CD14-positive monocyte (primary cell): ENCODE data around the gene SLC2A9. TPM values are rescaled to one million over a fixed set of nuclear protein-coding genes. Genes with fewer than 3 reads are reported as not detected.

ENCODE experiments used
- DNase-seq, 3 donors: peaks; one replicate each; pipeline ENCODE4 v3.0.0-alpha.2; 2011 to 2022
- H2AFZ ChIP-seq: 2 replicates; pipeline ENCODE4 v1.6.0; 2012; ENCODE audit warnings: mild to moderate bottlenecking, low read depth, low read length, inconsistent platforms; ENCODE audit not compliant: insufficient read depth, poor library complexity, severe bottlenecking
- H3K27ac ChIP-seq, 2 donors: 1 replicate in 1 of 2; 2 replicates in 1 of 2; pipeline ENCODE4 v1.5.1; 2012 to 2013; ENCODE audit warnings: low read length in 2 of 2, control low read depth in 1 of 2, inconsistent platforms in 1 of 2, low read depth in 1 of 2, mild to moderate bottlenecking in 1 of 2
- H3K27me3 ChIP-seq, 2 donors: one replicate each; pipeline versions ENCODE4 v1.6.0 to v1.6.1; 2011 to 2013; ENCODE audit warnings: low read length in 2 of 2; ENCODE audit not compliant: control insufficient read depth in 2 of 2, insufficient read depth in 2 of 2
- H3K36me3 ChIP-seq, 2 donors: replicated peaks in 1 of 2; 1 replicate in 1 of 2; 2 replicates in 1 of 2; pipeline versions ENCODE4 v1.5.1 to v1.6.1; 2012 to 2013; ENCODE audit warnings: low read length in 2 of 2, control low read depth in 1 of 2, inconsistent platforms in 1 of 2, mild to moderate bottlenecking in 1 of 2; ENCODE audit not compliant: insufficient read depth in 2 of 2, control insufficient read depth in 1 of 2
- H3K4me1 ChIP-seq, 2 donors: 1 replicate in 1 of 2; 2 replicates in 1 of 2; pipeline versions ENCODE4 v1.5.1 to v1.6.1; 2012 to 2013; ENCODE audit warnings: low read length in 2 of 2, control low read depth in 1 of 2, inconsistent platforms in 1 of 2, mild to moderate bottlenecking in 1 of 2, moderate library complexity in 1 of 2; ENCODE audit not compliant: insufficient read depth in 2 of 2, control insufficient read depth in 1 of 2
- H3K4me2 ChIP-seq: replicated peaks from 2 replicates; pipeline ENCODE3; 2012; ENCODE audit warnings: low read length, moderate library complexity, mild to moderate bottlenecking; ENCODE audit not compliant: poor library complexity, severe bottlenecking; ENCODE audit errors: extremely low read depth
- H3K4me3 ChIP-seq, 3 experiments: fragments of 200-600 bp in 1 of 3; sonication (generic) in 1 of 3; replicated peaks in 1 of 3; 1 replicate in 2 of 3; 2 replicates in 1 of 3; pipeline ENCODE4 v1.5.1; 2011 to 2013; ENCODE audit warnings: low read length in 3 of 3, mild to moderate bottlenecking in 3 of 3, control low read depth in 2 of 3, low read depth in 2 of 3, inconsistent platforms in 1 of 3, moderate library complexity in 1 of 3
- H3K79me2 ChIP-seq: 2 replicates; pipeline ENCODE4 v1.6.0; 2012; ENCODE audit warnings: mild to moderate bottlenecking, control low read depth, inconsistent platforms, low read length, moderate library complexity; ENCODE audit not compliant: insufficient read depth
- H3K9ac ChIP-seq: 2 replicates; pipeline ENCODE4 v1.6.0; 2017; ENCODE audit warnings: low read length, mild to moderate bottlenecking; ENCODE audit not compliant: insufficient read depth, poor library complexity, severe bottlenecking
- H3K9me3 ChIP-seq, 2 donors: replicated peaks in 1 of 2; 1 replicate in 1 of 2; 2 replicates in 1 of 2; pipeline versions ENCODE4 v1.5.1 to v1.6.1; 2012 to 2013; ENCODE audit warnings: low read length in 2 of 2, control low read depth in 1 of 2; ENCODE audit not compliant: control insufficient read depth in 1 of 2, insufficient read depth in 1 of 2
- H4K20me1 ChIP-seq: 2 replicates; pipeline ENCODE4 v1.6.0; 2012; ENCODE audit warnings: mild to moderate bottlenecking, low read length, control low read depth, moderate library complexity; ENCODE audit not compliant: insufficient read depth
- H3K27ac Mint-ChIP-seq, 7 donors: one replicate each; pipeline ENCODE4 v1.8.0; 2020; ENCODE audit warnings: mild to moderate bottlenecking in 7 of 7, mixed read lengths in 7 of 7, moderate library complexity in 6 of 7, inconsistent platforms in 2 of 7
- H3K27me3 Mint-ChIP-seq, 3 donors: one replicate each; pipeline ENCODE4 v1.8.0; 2021 to 2022; ENCODE audit warnings: low read depth in 3 of 3, mild to moderate bottlenecking in 3 of 3, mixed read lengths in 3 of 3, moderate library complexity in 3 of 3, inconsistent platforms in 1 of 3
- H3K36me3 Mint-ChIP-seq, 2 donors: one replicate each; pipeline ENCODE4 v1.8.0; 2020; ENCODE audit warnings: mixed read lengths in 2 of 2, inconsistent platforms in 1 of 2, mild to moderate bottlenecking in 1 of 2
- H3K4me1 Mint-ChIP-seq: one replicate; pipeline ENCODE4 v1.8.0; 2020; ENCODE audit warnings: mild to moderate bottlenecking, mixed read lengths
- H3K4me3 Mint-ChIP-seq, 2 donors: one replicate each; pipeline ENCODE4 v1.8.0; 2020; ENCODE audit warnings: mild to moderate bottlenecking in 2 of 2, mixed read lengths in 2 of 2, moderate library complexity in 1 of 2
- H3K9me3 Mint-ChIP-seq, 7 donors: one replicate each; pipeline ENCODE4 v1.8.0; 2020 to 2022; ENCODE audit warnings: mixed read lengths in 7 of 7, mild to moderate bottlenecking in 6 of 7, moderate library complexity in 6 of 7, inconsistent platforms in 2 of 7
- WGBS: methylation state at CpG from one replicate; pipeline ENCODE4 v1.1.5; 2013; ENCODE audit warnings: missing lambda C conversion rate; ENCODE audit not compliant: insufficient coverage; 5-methylcytosine and 5-hydroxymethylcytosine counted together
- intact Hi-C, 2 donors: fragments of 100-400 bp; cut with micrococcal nuclease; formaldehyde crosslinking; loops; one replicate each; pipeline versions ENCODE4 v1.15.0 to v1.15.1; 2023
- polyA plus RNA-seq, 3 donors: library from polyadenylated mRNA; depleted of rRNA in 1 of 3; unstranded in 2 of 3; stranded (reverse) in 1 of 3; fragments of 300-500 nt in 2 of 3; fragments of >200 nt in 1 of 3; fragmentation: Illumina TruSeq in 2 of 3; gene quantifications; 1 replicate in 2 of 3; 2 replicates in 1 of 3; pipeline ENCODE4 v1.2.3, GENCODE V29; 2012 to 2021
- TF ChIP-seq, protein P1 (sequence below): fragments of 200-600 bp; IDR thresholded peaks from one replicate; pipeline ENCODE4 v1.8.0; 2022; ENCODE audit warnings: antibody characterized with exemption, mild to moderate bottlenecking

The SLC2A9 gene
- polyA plus RNA-seq, 3 donors, result 27.3 to 38.6 (median 34.7) TPM

DNA sequence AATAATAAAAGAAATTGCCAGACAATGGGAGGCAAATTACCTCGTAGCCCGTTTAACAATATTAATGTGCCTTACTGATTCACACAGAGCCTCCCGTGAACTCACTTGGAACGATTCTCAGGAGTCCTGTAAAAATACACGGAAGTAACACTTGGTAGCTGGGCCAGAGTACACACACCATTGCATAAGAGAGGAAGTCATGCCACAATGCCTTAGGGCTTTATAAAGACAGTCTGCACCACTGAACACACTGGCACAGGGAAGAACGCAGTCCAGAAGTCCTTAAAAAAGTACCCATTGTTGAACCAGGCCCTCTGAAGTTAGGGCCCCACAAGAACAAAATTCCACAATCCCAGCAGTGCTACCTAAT, 15.1 kb downstream of the SLC2A9 start:
- peak; percentile 70 to 85 (median 82) for DNase-seq
- peak overlapping the region; percentile 74 to 82 for H3K27ac ChIP-seq
- WGBS, result 0% methylated on average over 6 of the region's 6 CpGs

DNA sequence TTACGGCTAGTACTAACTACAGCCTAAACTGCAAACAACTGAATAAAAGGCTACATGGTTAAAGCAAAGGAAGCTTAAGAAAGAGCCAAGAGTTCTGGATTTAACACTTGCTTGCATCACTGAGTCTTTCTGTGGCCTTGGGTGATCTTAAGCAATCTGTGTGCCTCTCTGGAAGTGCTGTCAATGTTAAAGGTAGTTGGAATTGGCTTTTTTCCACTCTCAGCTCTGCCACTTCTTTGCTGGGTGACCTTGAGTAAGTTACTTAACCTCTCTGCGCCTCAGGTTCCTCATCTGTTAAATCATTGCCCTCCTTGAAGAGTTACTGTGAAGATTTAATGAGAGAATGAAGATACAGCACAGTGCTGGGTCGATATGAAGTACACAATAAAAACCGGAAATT, 15.7 kb downstream of the SLC2A9 start:
- Histone ChIP-seq H3K9me3 (no peaks in the 10 kb centered on the region), H3K79me2 (peaks cover 86% of the 10 kb centered on the region), H4K20me1 (peaks cover 62% of the 10 kb centered on the region), H3K4me1 (peaks cover 28 to 33% of the 10 kb centered on the region in 2 donors), H3K4me3 (peak overlapping the region in 1 of 3 experiments; percentile 45), H3K4me2 (peak overlapping the region; percentile 54), H3K36me3 (peaks cover 28 to 73% of the 10 kb centered on the region in 2 donors), H3K27ac (peak overlapping the region; percentile 74 to 82), H2AFZ (no peak overlapping the region), H3K27me3 (no peaks in the 10 kb centered on the region), H3K9ac (no peak overlapping the region)
- Mint-ChIP-seq H3K36me3 (peaks cover 44 to 74% of the 10 kb centered on the region in 2 donors), H3K9me3 (peaks cover 0 to 3% (median 0%) of the 10 kb centered on the region in 7 donors), H3K27me3 (peaks cover 0 to 2% (median 0%) of the 10 kb centered on the region in 3 donors), H3K4me3 (no peak overlapping the region), H3K27ac (peak overlapping the region; percentile 86 to 92 (median 91)), H3K4me1 (peaks cover 46% of the 10 kb centered on the region)
- TF ChIP-seq, protein P1, sequence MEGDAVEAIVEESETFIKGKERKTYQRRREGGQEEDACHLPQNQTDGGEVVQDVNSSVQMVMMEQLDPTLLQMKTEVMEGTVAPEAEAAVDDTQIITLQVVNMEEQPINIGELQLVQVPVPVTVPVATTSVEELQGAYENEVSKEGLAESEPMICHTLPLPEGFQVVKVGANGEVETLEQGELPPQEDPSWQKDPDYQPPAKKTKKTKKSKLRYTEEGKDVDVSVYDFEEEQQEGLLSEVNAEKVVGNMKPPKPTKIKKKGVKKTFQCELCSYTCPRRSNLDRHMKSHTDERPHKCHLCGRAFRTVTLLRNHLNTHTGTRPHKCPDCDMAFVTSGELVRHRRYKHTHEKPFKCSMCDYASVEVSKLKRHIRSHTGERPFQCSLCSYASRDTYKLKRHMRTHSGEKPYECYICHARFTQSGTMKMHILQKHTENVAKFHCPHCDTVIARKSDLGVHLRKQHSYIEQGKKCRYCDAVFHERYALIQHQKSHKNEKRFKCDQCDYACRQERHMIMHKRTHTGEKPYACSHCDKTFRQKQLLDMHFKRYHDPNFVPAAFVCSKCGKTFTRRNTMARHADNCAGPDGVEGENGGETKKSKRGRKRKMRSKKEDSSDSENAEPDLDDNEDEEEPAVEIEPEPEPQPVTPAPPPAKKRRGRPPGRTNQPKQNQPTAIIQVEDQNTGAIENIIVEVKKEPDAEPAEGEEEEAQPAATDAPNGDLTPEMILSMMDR, result no peak
- WGBS, result no CpG with 5 or more reads among the region's 4 CpGs
- intact Hi-C loops, result no loop called here
- DNase-seq, result peak in 1 of 3 donors; percentile 11

More for the DNA sequence above, 15.1 kb downstream of the SLC2A9 start:
- intact Hi-C loops, result no loop called here
- no peak overlapping the region for H3K9ac ChIP-seq
- H4K20me1 ChIP-seq, result peaks cover 61% of the 10 kb centered on the region
- peak overlapping the region; percentile 54 for H3K4me2 ChIP-seq
- H3K27me3 ChIP-seq, result no peaks in the 10 kb centered on the region
- Mint-ChIP-seq H3K4me1 (peaks cover 44% of the 10 kb centered on the region), H3K27ac (peak overlapping the region; percentile 86 to 92 (median 91)), H3K36me3 (peaks cover 47 to 74% of the 10 kb centered on the region in 2 donors), H3K4me3 (peak overlapping the region in 1 of 2 donors; percentile 75), H3K9me3 (peaks cover 0 to 3% (median 0%) of the 10 kb centered on the region in 7 donors), H3K27me3 (peaks cover 0 to 2% (median 0%) of the 10 kb centered on the region in 3 donors)
- TF ChIP-seq, protein P1, result no peak
- peaks cover 28 to 33% of the 10 kb centered on the region in 2 donors for H3K4me1 ChIP-seq
- H3K36me3 ChIP-seq, result peaks cover 33 to 78% of the 10 kb centered on the region in 2 donors
- H3K4me3 ChIP-seq, result peak overlapping the region in 1 of 3 experiments; percentile 45
- H3K9me3 ChIP-seq, result no peaks in the 10 kb centered on the region
- H3K79me2 ChIP-seq, result peaks cover 88% of the 10 kb centered on the region
- H2AFZ ChIP-seq, result no peak overlapping the region
